Amygdala (tissue), 56 donors: ENCODE measurements around the gene RXRA.

Experiments
- DNase-seq, 56 donors: peaks; one replicate each; lab custom pipeline; 2025; lab: John Stamatoyannopoulos, UW

The RXRA gene

DNA sequence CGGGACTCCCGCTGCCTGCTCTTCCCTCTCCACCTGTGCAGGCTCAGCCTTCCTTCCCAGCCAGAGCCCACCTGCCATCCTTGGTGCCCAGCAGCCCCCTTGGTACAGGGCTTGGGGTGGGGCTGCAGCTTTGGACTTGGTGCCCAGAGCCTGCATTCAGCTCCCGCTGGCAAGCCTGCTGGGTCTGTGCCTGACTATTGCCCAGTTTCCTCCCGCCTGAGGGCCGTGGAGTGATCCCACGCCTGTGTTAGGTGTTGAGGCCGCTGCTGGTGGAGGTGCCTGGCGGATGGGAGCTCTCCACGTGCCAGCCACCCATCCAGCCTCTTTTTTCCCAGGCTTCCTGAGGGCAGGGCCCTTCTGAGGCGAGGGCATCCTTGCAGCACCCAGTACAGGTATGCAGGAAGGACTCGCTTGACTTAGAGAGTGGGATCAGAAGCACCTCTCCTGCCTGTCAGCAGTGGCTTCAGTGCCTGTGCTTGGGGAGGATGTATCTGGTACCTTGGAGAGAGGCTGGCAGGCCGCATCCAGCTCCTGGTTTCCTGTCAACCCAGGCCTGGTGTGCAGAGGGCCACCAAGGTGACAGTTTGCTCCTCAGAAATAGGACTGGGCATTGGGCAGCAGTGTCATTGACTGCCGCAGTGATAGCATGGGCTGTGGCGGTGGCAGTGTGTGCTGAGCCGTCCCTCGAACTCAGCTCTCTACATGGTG, 7.8 kb downstream of the RXRA start:
- DNase-seq: no peak

DNA sequence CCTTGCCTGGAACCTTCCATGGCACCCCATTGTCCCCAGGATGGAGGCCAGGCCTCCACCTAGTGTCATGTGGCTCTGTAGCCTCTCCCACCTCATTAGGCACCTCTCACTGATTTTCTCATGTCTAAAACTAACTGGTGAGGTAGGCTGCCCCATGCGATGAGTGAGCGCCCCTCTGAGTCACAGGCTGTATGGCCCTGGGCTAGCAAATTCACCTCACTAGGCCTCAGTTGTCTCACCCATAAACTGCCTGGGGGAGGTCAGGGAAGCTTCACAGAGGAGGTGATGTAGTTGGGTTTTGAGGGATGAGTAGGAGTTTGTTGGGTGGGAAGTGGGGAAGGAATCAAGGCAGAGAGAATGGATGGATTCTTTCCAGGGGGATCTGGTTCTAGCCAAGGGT, 8.8 kb downstream of the RXRA start:
- no peak for DNase-seq

DNA sequence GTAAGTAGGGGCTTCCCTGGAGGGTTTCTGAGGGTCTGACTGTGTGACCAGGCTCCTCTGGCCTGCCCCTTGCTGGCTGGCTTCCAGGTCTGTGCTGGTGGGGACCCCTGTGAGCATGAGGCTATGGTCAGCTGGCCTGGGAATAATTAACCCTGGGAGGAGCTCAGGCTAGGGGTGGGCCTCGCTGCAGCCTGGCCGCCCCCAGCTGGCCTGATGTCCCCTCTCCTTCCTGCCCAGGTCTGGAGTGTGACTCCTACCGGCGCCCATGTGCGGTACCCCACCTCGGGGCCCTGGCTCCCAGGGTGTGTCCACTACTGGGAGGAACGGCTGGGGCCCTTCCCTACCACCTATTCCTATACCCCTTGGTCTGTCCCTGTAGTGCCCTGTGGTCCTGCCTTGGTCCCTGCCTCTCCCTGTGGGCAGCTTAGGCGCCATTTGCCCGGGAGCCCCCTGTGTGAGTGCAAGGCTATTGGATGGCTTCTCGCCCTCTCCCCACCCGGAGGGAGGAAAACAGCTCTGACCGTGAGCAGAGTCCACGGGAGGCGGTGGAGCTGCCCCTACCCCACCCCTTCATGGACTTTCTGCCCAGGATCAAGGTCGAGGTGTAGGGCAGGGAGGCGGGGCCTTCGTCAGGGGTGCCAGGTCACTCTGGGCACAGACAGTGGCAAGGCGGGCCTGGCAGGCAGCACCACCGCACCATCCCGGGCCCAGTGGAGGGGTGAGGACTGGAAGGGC, 9.4 kb downstream of the RXRA start:
- no peak for DNase-seq

DNA sequence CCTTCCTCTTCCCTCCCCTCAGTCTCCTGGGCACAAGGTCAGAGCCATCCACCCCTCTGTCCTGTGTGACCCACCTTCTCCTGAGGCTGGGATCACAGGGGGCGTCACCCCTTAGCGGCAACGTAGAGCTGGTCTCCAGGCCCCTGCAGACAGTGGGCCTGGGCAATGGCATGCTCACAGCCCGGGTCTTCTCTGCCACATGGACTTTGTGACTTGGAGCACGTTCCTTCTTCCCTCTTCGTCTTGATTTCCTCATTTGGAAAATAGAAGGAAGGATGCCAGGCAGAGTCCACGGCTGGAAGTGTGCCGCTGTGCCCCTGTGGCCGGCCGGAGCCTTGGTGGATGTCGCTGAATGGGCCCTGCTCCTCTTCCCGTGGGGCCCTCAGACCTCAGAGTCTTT, 10.0 kb downstream of the RXRA start:
- DNase-seq: no peak

DNA sequence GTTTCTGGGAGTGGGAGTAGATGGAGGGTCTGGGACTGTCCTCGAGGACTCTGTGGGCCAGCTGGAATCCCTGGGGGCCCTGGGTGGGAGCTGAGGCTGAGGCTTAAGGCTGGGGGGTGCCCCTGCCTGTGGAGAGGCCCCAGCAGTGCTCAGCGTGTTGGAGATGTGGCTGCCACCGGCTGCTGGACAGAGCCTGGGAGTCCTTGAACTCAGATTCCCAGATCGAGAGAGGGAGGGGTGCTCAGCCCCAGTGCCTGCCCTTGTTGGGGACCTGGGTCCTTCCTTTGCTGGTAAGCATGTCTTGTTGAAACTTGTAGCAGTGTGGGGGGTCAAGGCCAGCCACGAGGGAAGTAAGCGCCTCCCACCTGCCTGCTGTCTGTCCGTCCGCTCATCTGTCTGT, 10.7 kb downstream of the RXRA start:
- DNase-seq: no peak

DNA sequence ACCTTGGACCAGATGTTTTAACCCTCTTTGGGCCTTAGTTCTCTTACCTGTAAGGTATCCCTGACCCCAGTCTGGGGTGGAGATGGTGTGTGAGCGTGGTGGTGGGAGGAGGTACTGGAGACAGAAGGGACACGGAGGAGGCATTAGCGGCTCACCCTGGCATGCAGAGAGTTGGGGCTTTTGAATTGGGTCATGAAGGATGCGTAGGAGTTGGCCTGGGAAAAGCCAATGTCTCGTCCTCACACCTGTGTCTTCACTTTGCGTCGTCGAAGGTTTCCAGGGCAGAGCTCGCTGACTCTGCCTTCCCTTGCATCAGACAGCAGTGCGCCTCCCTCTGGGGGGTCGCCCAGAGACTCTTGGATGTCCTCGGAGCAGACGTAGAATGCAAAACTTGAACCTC, 11.2 kb downstream of the RXRA start:
- no peak for DNase-seq

DNA sequence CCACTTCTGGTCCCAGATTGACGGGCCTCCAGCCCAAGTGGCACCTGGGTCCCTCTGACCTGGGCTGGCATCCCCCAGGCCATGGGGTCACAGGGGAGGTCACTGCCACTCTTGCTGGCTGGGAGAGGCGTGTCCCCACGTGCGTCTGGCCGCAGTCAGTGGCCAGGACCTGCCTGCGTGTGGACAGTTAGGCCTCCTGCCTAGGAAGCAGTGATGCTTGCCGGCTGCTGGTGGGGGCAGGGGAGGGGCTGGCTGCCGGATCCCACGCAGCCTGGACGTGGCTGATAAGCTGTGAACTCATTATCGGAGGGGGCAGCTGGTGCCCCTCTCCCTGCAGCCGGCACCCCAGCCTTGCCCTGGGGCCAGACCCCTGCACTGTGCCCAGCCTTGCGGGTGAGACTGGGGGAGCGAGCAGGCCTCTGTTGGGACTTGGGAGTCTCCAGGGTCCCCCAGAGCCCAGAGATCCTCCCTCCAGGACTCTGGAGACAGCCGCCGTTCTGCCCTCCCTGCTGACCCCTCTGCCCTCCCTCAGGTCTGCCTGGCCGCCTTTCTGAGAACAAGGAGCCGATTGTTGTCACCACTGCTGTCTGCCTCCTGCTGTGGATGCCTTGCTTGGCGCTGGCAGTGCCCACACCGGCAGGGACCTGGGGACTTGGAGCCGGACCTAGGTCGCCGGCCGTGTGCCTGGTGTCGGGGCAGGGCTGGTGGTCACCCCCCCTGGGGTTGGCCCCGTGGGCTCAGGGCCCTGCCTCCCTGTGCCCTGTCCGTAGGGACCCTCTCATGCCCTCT, 12.3 kb downstream of the RXRA start:
- peak in 23 of 56 donors; percentile 18 to 92 (median 46) for DNase-seq

DNA sequence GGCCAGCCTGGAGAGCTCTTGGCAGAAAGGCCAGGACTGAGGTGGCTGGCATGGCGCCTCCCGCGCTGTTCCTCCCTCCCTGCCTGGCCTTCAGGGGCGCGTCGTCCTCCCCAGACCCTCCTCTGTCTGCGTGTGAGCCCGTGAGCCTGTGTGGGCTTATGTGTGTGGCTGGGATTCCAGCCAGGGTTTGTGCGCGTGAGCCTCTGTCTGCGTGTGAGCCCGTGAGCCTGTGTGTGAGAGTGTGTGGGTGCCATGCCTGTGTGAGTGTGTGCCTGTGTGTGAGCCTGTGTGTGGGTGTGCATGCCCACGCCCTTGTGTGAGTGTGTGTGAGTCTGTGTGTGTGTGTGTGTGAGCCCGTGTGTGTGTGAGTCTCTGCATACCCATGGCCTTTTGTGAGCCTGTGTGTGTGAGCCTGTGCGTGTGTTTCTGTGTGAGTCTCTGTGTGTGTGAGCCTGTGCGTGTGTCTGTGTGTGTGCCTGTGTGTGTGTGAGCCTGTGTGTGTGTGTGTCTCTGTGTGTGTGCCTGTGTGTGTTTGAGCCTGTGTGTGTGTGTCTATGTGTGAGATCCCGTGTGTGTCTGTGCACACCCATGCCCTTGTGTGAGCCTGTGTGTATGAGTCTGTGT, 13.0 kb downstream of the RXRA start:
- DNase-seq: peak in 10 of 56 donors; percentile 46 to 92 (median 56)

DNA sequence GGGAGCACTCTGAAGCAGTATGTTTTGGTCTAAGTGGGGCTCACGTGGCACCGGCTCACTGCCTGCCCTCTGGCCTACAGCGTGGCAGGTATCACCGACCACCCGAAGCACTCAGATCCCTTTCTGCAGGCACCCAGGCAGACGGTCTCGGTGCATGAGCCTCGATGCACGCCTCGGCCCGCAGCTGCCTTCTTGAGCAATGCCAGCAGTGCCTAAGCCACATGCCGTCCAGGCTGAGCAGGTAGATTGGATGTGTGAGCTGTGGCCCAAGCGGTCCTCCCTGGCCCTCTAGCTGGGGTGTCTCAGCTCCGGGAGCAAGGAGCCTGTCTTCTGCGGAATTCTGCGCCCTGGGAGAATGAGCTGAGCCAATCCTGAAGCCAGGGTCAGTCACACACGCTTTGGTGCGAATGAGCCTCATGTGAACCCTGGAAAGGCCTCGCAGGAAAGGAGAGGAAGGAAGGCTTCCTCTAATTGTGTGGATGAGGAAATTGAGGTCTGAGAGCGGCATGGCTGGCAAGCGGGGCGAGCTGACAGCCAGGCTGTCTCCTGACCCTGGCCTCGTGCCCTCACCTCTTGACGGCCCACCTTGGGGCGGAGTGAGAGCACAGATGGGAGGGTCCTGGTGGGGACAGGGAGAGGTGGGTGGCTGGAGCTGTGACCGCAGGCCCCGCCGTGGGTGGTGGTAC, 14.4 kb downstream of the RXRA start:
- DNase-seq: peak in 5 of 56 donors; percentile 21 to 40 (median 34)

DNA sequence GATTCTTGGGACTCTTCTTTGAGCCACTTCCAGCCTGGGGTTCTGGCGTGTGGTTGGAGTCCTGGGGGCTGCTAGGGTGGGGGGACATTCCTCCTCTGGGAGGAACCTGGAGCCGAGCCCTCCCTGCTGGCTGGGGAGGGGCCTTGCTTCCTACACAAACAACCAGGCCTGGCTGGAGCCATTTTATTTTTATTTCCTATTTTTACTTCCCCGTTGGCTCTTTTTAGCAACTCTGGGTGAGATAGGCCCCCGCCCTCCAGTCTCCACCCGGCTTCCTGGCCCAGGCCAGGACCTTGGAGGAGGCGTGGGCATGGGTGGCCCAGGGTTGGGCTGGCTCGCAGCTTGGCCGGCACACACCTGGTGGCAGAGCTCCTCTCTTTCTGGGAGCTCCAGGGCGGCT, 15.1 kb downstream of the RXRA start:
- DNase-seq: peak in 3 of 56 donors; percentile 16 to 35 (median 22)

DNA sequence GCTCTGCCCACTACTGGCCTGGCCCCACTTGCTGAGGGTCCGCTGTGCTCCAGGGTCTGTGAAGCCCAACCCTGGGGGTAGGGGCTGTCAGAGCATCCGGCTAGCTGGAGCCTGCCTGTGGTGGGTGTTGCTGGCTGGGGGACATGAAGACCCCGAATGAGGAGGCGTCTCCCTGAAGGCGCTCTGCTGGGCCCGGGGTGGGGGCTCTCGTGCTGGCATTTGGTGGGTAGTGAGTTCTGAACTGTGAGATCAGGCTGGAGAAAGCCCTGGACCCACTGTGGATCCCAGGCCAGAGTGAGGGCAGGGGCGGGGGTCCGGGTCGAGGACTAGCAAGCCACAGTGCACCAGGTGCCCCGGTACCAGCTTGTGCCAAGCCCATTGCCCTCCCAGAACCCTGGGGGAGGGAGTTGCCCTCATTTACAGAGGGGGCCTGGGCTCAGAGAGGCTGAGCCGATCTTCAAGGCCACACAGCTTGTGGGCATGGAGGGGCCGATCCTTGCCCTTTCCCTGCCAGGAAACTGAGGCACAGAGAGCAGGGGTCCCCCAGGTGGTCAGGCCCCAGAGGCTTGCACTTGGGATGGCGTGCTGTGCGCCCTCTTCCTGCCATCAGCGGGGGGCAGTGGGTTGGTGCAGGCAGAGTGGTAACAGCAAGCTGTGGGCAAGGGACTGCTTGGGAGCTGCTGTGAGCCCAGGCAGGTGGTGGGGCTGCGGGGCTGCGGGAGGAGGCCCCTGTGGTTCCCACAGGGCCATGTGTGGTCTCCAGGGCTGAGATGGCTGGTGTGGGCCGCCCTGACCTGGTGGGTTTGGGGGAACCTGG, 15.9 kb downstream of the RXRA start:
- no peak for DNase-seq

DNA sequence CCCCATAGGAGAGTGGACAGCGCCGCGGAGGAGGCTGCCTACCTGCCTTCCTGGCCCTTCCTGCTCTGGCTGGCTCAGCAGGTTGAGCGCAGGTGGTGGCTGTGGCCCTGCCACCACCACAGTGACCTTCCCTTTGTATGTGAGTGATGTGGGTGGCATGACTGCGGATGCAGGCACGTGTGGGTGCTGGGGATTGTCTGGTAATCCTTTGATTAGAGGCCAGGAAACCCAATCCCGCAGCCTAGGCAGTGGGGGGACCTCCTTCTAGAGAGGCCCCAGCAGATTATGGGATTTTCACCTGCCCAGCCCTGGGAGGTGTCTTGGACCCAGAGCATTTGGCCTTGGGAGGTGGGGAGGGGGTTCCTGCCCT, 16.5 kb downstream of the RXRA start:
- DNase-seq: no peak

DNA sequence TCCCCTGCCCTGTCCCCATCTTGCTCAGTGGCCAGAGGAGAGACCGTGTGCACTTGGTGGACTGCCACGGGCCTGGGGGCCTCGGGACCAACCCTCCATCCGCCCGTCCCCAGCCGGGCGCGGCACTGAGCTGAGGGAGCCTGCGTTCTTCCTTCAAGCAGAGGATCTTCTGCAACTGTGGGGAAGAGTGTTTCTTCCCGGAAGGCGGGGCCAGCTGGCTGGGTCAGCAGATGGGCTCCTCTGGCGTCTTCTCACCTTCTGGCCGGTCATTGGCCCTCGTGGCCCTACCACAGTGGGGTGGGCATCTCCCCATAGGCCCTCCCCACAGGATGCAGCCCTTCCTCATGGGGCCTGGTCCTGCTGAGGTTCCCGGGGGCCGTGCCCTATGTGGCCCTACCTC, 17.4 kb downstream of the RXRA start:
- peak in 6 of 56 donors; percentile 13 to 40 (median 30) for DNase-seq

DNA sequence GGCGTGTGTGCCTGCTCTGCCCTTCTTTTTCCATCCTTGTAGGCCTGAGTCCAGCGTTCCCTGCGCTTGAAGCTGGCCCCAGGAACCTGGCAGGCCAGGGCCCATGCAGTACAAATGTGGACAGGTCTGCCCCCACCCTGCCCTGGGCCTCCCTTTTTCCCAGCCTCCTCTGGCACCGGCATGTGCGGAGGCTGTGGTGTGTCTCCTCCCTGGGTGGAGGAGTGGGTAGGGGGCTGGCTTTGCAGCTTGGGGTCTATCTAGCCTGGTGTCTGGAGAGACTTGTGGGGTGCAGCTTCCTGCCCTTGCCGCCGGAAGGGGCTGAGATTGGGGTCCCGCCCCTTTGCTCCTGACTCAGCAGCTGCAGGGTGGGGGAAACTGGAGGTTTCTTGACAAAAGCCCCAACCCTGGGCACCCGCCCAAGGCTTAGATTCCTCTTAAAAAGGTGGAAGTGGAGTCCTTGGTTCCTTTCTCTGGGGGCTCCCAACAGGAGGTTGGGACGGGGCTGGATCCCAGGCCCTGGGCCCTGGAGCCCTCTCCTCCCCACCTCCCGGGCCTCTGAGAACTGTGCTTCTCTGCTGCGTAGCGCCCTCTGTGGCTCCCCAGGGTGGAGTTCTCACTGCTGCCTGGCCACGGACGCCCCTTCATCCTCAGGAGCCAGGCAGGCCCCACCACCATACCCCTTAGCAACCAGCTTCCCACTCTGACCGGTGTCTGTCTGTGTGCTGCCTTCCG, 18.0 kb downstream of the RXRA start:
- DNase-seq: peak in 8 of 56 donors; percentile 14 to 47 (median 32)

DNA sequence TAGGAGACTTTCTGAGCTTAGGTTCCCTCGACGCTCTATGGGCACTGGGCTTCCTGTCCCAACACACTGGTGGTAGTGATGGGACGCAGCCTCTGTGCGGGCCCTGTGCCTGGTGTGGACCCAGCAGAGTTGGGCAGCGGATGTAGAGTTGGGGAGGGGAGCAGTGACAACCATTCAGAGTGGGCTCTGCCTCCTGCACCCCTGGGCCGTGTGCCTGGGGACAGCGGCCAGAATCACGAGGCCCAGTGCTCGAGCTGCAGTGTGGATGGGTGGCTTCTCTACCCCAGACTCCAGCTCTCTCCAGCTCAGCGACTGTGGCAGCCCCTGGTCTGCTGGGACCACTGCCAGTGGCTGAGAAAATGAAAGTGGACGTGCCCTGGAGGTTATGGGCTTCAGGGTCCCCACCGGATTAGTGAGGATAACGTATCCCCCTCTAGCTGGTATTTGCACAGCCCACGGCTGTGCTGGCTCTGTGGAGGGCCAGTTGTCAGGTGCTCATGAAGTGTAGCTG, 18.6 kb downstream of the RXRA start:
- DNase-seq: peak in 16 of 56 donors; percentile 14 to 59 (median 40)

DNA sequence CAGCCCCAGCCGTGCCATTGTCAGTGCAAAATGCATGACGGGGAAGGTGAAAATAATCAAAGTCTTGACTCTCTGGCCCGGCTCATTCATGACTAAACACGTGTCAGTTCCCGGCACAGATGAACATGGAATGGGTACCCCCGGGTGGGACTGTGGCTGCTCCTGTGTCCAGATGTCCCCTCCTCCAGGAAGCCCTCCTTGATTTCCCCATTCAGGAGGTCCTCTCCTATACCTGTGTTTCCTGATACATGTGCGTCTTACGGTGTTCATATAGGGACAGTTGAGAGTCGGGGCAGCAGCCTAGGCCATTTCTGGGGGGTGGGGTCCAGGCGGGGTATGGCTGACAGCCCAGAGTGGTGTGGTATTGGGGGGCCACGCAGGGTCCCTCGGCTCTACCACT, 19.5 kb downstream of the RXRA start:
- no peak for DNase-seq

DNA sequence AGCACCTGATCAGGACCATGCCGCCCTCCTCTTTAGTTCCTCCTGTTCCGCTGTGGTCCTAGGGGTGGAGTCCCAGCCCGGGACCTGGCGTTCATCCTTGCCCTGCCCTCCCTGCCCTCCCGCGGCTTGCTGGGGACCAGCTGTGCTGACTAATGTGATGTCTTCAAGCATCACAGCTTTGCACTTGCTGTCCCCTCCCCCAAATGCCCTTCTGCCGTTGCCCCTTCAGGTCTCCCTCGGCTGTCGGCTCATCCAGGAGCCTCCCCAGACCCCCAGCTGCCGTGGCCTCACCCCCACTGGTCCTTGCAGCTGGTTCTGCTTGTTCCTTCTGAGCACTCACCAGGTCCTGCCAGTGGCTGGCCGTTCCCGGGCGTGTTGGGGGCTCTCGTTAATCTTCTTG, 19.9 kb downstream of the RXRA start:
- no peak for DNase-seq

DNA sequence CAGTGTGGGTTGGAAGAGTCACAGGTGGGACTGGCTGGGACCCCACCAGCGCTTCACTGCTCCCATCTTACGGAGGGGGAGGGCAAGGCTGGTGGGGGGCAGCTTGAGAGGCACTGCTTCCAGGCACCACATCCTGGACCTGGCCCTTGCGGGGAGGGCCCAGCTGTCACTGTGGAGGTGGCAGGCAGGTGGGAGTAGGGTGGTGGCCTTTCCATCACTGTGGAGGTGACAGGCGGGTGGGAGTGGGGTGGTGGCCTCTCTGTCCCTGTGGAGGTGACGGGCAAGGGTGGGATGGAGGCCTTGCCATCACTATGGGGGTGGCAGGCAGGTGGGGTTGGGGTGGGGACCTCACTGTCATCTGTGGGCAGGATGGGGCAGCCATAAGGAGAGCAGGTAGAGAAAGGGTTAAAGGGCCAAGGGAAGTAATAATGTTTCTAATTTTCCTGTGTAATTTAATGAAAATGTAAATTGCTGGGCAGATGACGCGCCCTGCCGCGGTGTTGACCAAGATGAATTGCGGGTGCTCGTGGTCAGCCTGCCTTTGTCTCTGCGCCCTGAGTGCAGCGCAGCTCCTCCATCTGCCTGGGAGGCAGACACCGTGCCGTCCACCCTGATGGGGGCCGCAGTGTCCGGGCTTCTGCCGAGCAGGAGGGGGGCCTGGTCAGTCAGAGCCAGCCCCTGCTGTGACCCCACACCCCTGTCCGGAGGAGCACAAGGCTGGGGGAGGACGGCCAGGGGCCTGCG, 20.8 kb downstream of the RXRA start:
- no peak for DNase-seq
